Caco-2 (cell line): ENCODE measurements around the gene AP3B1. TPM values are rescaled to one million over a fixed set of nuclear protein-coding genes. Genes with fewer than 3 reads are reported as not detected.

Experiments
- BruUV-seq: library from RNA; stranded (reverse); fragments of 400-500 nt; replicated peaks from 2 replicates; lab custom pipeline; 2021; lab: Mats Ljungman, UMichigan
- CTCF ChIA-PET: fragments of 300-600 bp; sonication (Branson Sonifier 250); formaldehyde crosslinking; loops from one replicate; lab custom pipeline; 2022; ENCODE audit warnings: antibody characterized with exemption; lab: Charles Lee
- POLR2A ChIA-PET: fragments of 300-600 bp; sonication (Branson Sonifier 250); formaldehyde crosslinking; loops from one replicate; lab custom pipeline; 2022; ENCODE audit warnings: antibody characterized with exemption; lab: Charles Lee
- DNase-seq, 2 experiments: peaks; one replicate each; pipeline versions ENCODE4 v3.0.0 to v3.0.0-alpha.2; 2020 to 2022
- H3K27me3 ChIP-seq: replicated peaks from 2 replicates; pipeline ENCODE4 v1.6.0; 2011; ENCODE audit warnings: low read length; ENCODE audit not compliant: control insufficient read depth, insufficient read depth
- H3K36me3 ChIP-seq: 2 replicates; pipeline ENCODE4 v1.5.1; 2011; ENCODE audit warnings: low read length; ENCODE audit not compliant: control insufficient read depth, insufficient read depth
- H3K4me1 ChIP-seq: fragments of 250-450 bp; sonication (Bioruptor Pico); 2 replicates; pipeline ENCODE4 v1.5.1; 2020; ENCODE audit warnings: mild to moderate bottlenecking
- H3K4me3 ChIP-seq: 2 replicates; pipeline ENCODE4 v1.5.1; 2011; ENCODE audit warnings: low read depth, mild to moderate bottlenecking, control low read depth, low read length
- H3K9me3 ChIP-seq: fragments of 250-450 bp; sonication (Bioruptor Pico); 2 replicates; pipeline ENCODE4 v1.5.1; 2020; ENCODE audit warnings: mild to moderate bottlenecking, moderate library complexity
- H3K27ac Mint-ChIP-seq: one replicate; pipeline ENCODE4 v1.8.0; 2022; ENCODE audit warnings: mixed read lengths; ENCODE audit not compliant: unreplicated experiment
- H3K27me3 Mint-ChIP-seq: one replicate; pipeline ENCODE4 v1.8.0; 2022; ENCODE audit warnings: mixed read lengths; ENCODE audit not compliant: insufficient read depth, unreplicated experiment
- H3K36me3 Mint-ChIP-seq: one replicate; pipeline ENCODE4 v1.8.0; 2022; ENCODE audit warnings: mild to moderate bottlenecking, mixed read lengths; ENCODE audit not compliant: insufficient read depth, unreplicated experiment
- H3K4me1 Mint-ChIP-seq: one replicate; pipeline ENCODE4 v1.8.0; 2022; ENCODE audit warnings: low read depth, mixed read lengths; ENCODE audit not compliant: unreplicated experiment
- H3K4me3 Mint-ChIP-seq: one replicate; pipeline ENCODE4 v1.8.0; 2022; ENCODE audit warnings: mild to moderate bottlenecking, moderate library complexity, mixed read lengths; ENCODE audit not compliant: unreplicated experiment
- H3K9me3 Mint-ChIP-seq: one replicate; pipeline ENCODE4 v1.8.0; 2022; ENCODE audit warnings: mixed read lengths; ENCODE audit not compliant: unreplicated experiment
- CTCF ChIP-seq, 2 experiments: fragments of 200-600 bp in 1 of 2; IDR thresholded peaks; 1 replicate in 1 of 2; 2 replicates in 1 of 2; pipeline versions ENCODE4 v1.5.1 to v1.8.0; 2011 to 2022; ENCODE audit warnings: antibody characterized with exemption in 1 of 2, control low read depth in 1 of 2, inconsistent platforms in 1 of 2, low read depth in 1 of 2, low read length in 1 of 2, mild to moderate bottlenecking in 1 of 2, moderate library complexity in 1 of 2; ENCODE audit not compliant: insufficient read depth in 1 of 2, severe bottlenecking in 1 of 2, unreplicated experiment in 1 of 2
- intact Hi-C: fragments of 100-400 bp; cut with micrococcal nuclease; formaldehyde crosslinking; loops from one replicate; pipeline ENCODE4 v1.10.0; 2022; ENCODE audit not compliant: unreplicated experiment
- total RNA-seq: library from RNA; stranded (reverse); gene quantifications from 2 replicates; pipeline ENCODE4 v1.2.3, GENCODE V29; 2022

Gene AP3B1
- total RNA-seq, 1 experiment from 2014 or later, result 52.7 TPM

DNA sequence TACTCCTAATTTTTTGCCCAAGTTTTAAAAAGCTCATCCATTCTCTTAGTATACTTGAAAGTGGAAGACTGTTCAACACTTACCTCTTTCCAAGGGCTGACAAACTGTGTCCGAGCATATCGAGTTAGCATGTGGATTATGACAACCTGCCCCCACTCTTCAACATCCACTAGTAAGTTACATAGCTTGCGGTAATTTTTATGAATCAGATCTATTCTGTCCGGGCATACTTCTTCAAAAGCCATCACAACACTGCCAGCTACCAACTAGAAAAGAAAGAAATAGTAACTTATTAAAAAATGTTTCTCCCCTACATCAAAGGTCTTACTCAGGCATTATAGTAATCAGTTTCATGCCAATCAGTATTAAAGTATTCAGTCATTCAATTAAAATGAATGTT lies 78.5 kb downstream of the AP3B1 start:
- H3K27ac Mint-ChIP-seq, result no peak overlapping the region
- H3K4me3 Mint-ChIP-seq, result no peak overlapping the region
- peaks cover 22% of the 10 kb centered on the region for H3K36me3 Mint-ChIP-seq
- BruUV-seq, result no TSS peak
- no peak for DNase-seq
- Histone ChIP-seq H3K27me3 (no peaks in the 10 kb centered on the region), H3K4me1 (no peaks in the 10 kb centered on the region), H3K36me3 (no peaks in the 10 kb centered on the region), H3K9me3 (no peaks in the 10 kb centered on the region), H3K4me3 (no peak overlapping the region)
- H3K9me3 Mint-ChIP-seq, result peaks cover 10% of the 10 kb centered on the region
- no peaks in the 10 kb centered on the region for H3K27me3 Mint-ChIP-seq
- no peak for TF ChIP-seq CTCF (IDR thresholded peaks at IDR 0.05; ENCODE audit: insufficient read depth in 1 of 2, low read depth in 1 of 2, low read length in 1 of 2, severe bottlenecking in 1 of 2, unreplicated experiment in 1 of 2)
- intact Hi-C loops, result no loop called here
- ChIA-PET CTCF (no interaction called here), POLR2A (no interaction called here)
- no peaks in the 10 kb centered on the region for H3K4me1 Mint-ChIP-seq

GRCh38 chr5:78215565-78215964 lies 78.9 kb downstream of the AP3B1 start:
- intact Hi-C loops, result no loop called here
- H3K27ac Mint-ChIP-seq, result no peak overlapping the region
- peaks cover 18% of the 10 kb centered on the region for H3K36me3 Mint-ChIP-seq
- Histone ChIP-seq H3K9me3 (no peaks in the 10 kb centered on the region), H3K4me1 (no peaks in the 10 kb centered on the region), H3K4me3 (no peak overlapping the region), H3K36me3 (no peaks in the 10 kb centered on the region), H3K27me3 (no peaks in the 10 kb centered on the region)
- peaks cover 6% of the 10 kb centered on the region for H3K9me3 Mint-ChIP-seq
- POLR2A ChIA-PET, result no interaction called here
- TF ChIP-seq CTCF (IDR thresholded peaks at IDR 0.05; ENCODE audit: insufficient read depth in 1 of 2, low read depth in 1 of 2, low read length in 1 of 2, severe bottlenecking in 1 of 2, unreplicated experiment in 1 of 2), result no peak
- BruUV-seq, result no TSS peak
- no peak for DNase-seq
- no peaks in the 10 kb centered on the region for H3K4me1 Mint-ChIP-seq
- CTCF ChIA-PET, result no interaction called here
- H3K27me3 Mint-ChIP-seq, result no peaks in the 10 kb centered on the region
- H3K4me3 Mint-ChIP-seq, result no peak overlapping the region

GRCh38 chr5:78213799-78214198 lies 80.7 kb downstream of the AP3B1 start:
- Mint-ChIP-seq H3K27ac (no peak overlapping the region), H3K4me1 (peaks cover 8% of the 10 kb centered on the region), H3K27me3 (no peaks in the 10 kb centered on the region), H3K36me3 (peaks cover 12% of the 10 kb centered on the region), H3K9me3 (no peaks in the 10 kb centered on the region), H3K4me3 (no peak overlapping the region)
- no TSS peak for BruUV-seq
- Histone ChIP-seq H3K27me3 (no peaks in the 10 kb centered on the region), H3K4me1 (peaks cover 7% of the 10 kb centered on the region; the same call in 1 of the 2 replicates), H3K36me3 (no peaks in the 10 kb centered on the region), H3K4me3 (no peak overlapping the region), H3K9me3 (no peaks in the 10 kb centered on the region)
- CTCF ChIA-PET, result no interaction called here
- POLR2A ChIA-PET, result no interaction called here
- DNase-seq, result no peak
- intact Hi-C loops, result no loop called here
- no peak for TF ChIP-seq CTCF (IDR thresholded peaks at IDR 0.05; ENCODE audit: insufficient read depth in 1 of 2, low read depth in 1 of 2, low read length in 1 of 2, severe bottlenecking in 1 of 2, unreplicated experiment in 1 of 2)
